ENCODE measurements around the gene RAD23B.

Gene RAD23B

DNA sequence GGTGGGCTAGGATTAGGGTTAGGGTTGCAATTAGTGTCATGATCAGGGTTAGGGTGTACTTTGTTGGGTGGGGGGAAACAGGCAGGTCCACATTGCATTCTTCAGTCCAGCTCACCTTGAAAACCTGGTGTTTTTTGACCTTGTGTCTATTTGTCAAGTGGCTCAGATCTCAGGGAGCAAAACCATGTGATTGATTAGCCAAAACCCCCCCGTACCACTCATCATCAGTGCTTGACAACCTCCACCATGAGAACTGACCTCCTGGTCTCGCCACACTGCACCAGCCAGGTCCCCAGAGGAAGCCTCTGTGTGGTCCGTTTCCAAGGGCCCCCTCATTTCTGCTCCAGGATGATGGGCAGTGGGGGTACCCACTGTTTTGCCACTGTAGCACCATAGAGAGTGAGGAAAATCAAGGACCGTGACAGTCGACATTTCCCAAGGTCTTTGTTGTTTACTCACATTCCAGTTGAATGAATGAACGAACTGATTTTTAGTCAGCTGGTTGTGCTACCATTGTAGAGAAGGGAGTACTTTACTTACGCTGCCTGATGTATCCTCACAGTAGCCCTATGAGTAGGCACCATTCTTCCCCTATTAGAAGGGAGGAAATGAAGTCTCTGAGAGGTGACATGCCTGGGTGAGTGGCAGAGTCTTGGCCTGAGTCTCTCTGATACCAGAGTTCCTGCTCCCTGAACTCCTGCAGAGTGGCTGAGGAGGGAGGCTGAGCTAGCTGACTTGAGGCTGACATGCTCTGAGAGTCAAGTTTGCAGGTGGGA is 84.8 kb downstream of the RAD23B start:
- no peaks in the 10 kb centered on the region for H3K9me3 ChIP-seq (ENCODE audit: severe bottlenecking)
- DNase-seq, result no peak
- no peak for TF ChIP-seq CTCF (IDR thresholded peaks at IDR 0.05; ENCODE audit: low read depth, low read length)
- no peak overlapping the region for H3K4me3 ChIP-seq (ENCODE audit: low read depth, low read length)
- no peaks in the 10 kb centered on the region for H3K36me3 ChIP-seq
- no peak overlapping the region for H3K27ac ChIP-seq
- no peaks in the 10 kb centered on the region for H3K27me3 ChIP-seq (ENCODE audit: insufficient read depth, low read depth, severe bottlenecking)

GRCh38 chr9:107368696-107369095 is 85.6 kb downstream of the RAD23B start:
- H3K27me3 ChIP-seq (ENCODE audit: insufficient read depth, low read depth, severe bottlenecking), result no peaks in the 10 kb centered on the region
- H3K4me3 ChIP-seq (ENCODE audit: low read depth, low read length), result no peak overlapping the region
- no peak overlapping the region for H3K27ac ChIP-seq
- no peaks in the 10 kb centered on the region for H3K9me3 ChIP-seq (ENCODE audit: severe bottlenecking)
- DNase-seq, result no peak
- no peaks in the 10 kb centered on the region for H3K36me3 ChIP-seq
- TF ChIP-seq CTCF (IDR thresholded peaks at IDR 0.05; ENCODE audit: low read depth, low read length), result no peak

DNA sequence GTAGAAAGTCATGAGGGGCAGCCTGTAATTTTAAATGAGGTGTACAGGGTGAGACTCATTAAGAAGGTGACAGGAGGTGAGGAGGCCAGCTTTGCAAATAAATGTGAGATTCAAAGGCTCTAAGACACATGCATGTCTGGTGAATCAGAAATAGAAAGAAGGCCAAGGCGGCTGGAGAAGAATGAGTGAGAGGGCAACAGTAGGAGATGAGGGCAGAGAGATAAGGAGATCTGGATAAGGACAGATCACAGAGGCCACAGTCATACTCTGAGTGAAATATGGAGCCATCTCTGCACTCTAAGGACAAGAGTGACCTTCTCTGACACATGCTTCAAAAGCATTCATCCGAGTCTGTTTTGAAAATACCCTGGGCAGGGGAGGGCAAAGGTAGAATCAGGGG is 90.7 kb downstream of the RAD23B start:
- Histone ChIP-seq H3K27me3 (ENCODE audit: insufficient read depth, low read depth, severe bottlenecking) (no peaks in the 10 kb centered on the region), H3K9me3 (ENCODE audit: severe bottlenecking) (no peaks in the 10 kb centered on the region), H3K4me3 (ENCODE audit: low read depth, low read length) (no peak overlapping the region), H3K27ac (no peak overlapping the region), H3K36me3 (no peaks in the 10 kb centered on the region)
- no peak for DNase-seq
- no peak for TF ChIP-seq CTCF (IDR thresholded peaks at IDR 0.05; ENCODE audit: low read depth, low read length)

- Histone ChIP-seq H3K36me3 (no peaks in the 10 kb centered on the region), H3K27ac (no peak overlapping the region), H3K4me3 (ENCODE audit: low read depth, low read length) (no peak overlapping the region), H3K27me3 (ENCODE audit: insufficient read depth, low read depth, severe bottlenecking) (no peaks in the 10 kb centered on the region), H3K9me3 (ENCODE audit: severe bottlenecking) (no peaks in the 10 kb centered on the region)
- TF ChIP-seq CTCF (IDR thresholded peaks at IDR 0.05; ENCODE audit: low read depth, low read length), result no peak
- DNase-seq, result no peak
Observed at GRCh38 chr9:107375001-107375400, 91.9 kb downstream of the RAD23B start.

- Histone ChIP-seq H3K36me3 (no peaks in the 10 kb centered on the region), H3K9me3 (ENCODE audit: severe bottlenecking) (no peaks in the 10 kb centered on the region), H3K27me3 (ENCODE audit: insufficient read depth, low read depth, severe bottlenecking) (no peaks in the 10 kb centered on the region), H3K27ac (no peak overlapping the region), H3K4me3 (ENCODE audit: low read depth, low read length) (no peak overlapping the region)
- no peak for TF ChIP-seq CTCF (IDR thresholded peaks at IDR 0.05; ENCODE audit: low read depth, low read length)
- DNase-seq, result no peak
Observed at GRCh38 chr9:107375651-107376369, 92.7 kb downstream of the RAD23B start.

All from WERI-Rb-1 (cell line).